ENCODE results near the gene P2RY13.

The P2RY13 gene

GRCh38 chr3:151362751-151363174 is 33.4 kb upstream of the P2RY13 start:
- no peak for DNase-seq (ENCODE audit: low read depth)
- no peak overlapping the region for H3K4me3 ChIP-seq (ENCODE audit: low read depth, low read length)
- TF ChIP-seq MYC (IDR thresholded peaks at IDR 0.05; ENCODE audit: low read depth, low read length) = no peak
- no peak for TF ChIP-seq MAX (IDR thresholded peaks at IDR 0.05; ENCODE audit: low read depth, low read length)
- no peak for TF ChIP-seq POLR2A (IDR thresholded peaks at IDR 0.05; ENCODE audit: extremely low read depth, insufficient read length)
- TF ChIP-seq CTCF (IDR thresholded peaks at IDR 0.05; ENCODE audit: low read depth, low read length) = no peak

GRCh38 chr3:151357463-151357850 is 28.1 kb upstream of the P2RY13 start:
- TF ChIP-seq POLR2A (IDR thresholded peaks at IDR 0.05; ENCODE audit: extremely low read depth, insufficient read length) (no peak), CTCF (IDR thresholded peaks at IDR 0.05; ENCODE audit: low read depth, low read length) (no peak), MAX (IDR thresholded peaks at IDR 0.05; ENCODE audit: low read depth, low read length) (no peak), MYC (IDR thresholded peaks at IDR 0.05; ENCODE audit: low read depth, low read length) (no peak)
- no peak overlapping the region for H3K4me3 ChIP-seq (ENCODE audit: low read depth, low read length)
- no peak for DNase-seq (ENCODE audit: low read depth)

GRCh38 chr3:151356794-151357462 is 27.6 kb upstream of the P2RY13 start:
- TF ChIP-seq MAX (IDR thresholded peaks at IDR 0.05; ENCODE audit: low read depth, low read length) (no peak), MYC (IDR thresholded peaks at IDR 0.05; ENCODE audit: low read depth, low read length) (no peak), CTCF (IDR thresholded peaks at IDR 0.05; ENCODE audit: low read depth, low read length) (no peak), POLR2A (IDR thresholded peaks at IDR 0.05; ENCODE audit: extremely low read depth, insufficient read length) (no peak)
- DNase-seq (ENCODE audit: low read depth) = no peak

GRCh38 chr3:151351648-151352047 is 22.3 kb upstream of the P2RY13 start:
- DNase-seq (ENCODE audit: low read depth) = no peak
- H3K4me3 ChIP-seq (ENCODE audit: low read depth, low read length) = no peak overlapping the region
- no peak for TF ChIP-seq MYC (IDR thresholded peaks at IDR 0.05; ENCODE audit: low read depth, low read length)
- no peak for TF ChIP-seq POLR2A (IDR thresholded peaks at IDR 0.05; ENCODE audit: extremely low read depth, insufficient read length)
- no peak for TF ChIP-seq MAX (IDR thresholded peaks at IDR 0.05; ENCODE audit: low read depth, low read length)
- TF ChIP-seq CTCF (IDR thresholded peaks at IDR 0.05; ENCODE audit: low read depth, low read length) = no peak

More at GRCh38 chr3:151356794-151357462, 27.6 kb upstream of the P2RY13 start:
- H3K4me3 ChIP-seq (ENCODE audit: low read depth, low read length) = no peak overlapping the region

- H3K4me3 ChIP-seq (ENCODE audit: low read depth, low read length) = no peak overlapping the region
- TF ChIP-seq MYC (IDR thresholded peaks at IDR 0.05; ENCODE audit: low read depth, low read length) (no peak), CTCF (IDR thresholded peaks at IDR 0.05; ENCODE audit: low read depth, low read length) (no peak), MAX (IDR thresholded peaks at IDR 0.05; ENCODE audit: low read depth, low read length) (no peak), POLR2A (IDR thresholded peaks at IDR 0.05; ENCODE audit: extremely low read depth, insufficient read length) (no peak)
- peak; percentile 19 for DNase-seq (ENCODE audit: low read depth)
These were observed 21.9 kb upstream of the P2RY13 start for GRCh38 chr3:151351219-151351618.
